Activated CD4-positive, alpha-beta T cell treated with anti-CD3 and anti-CD28 coated beads, Interleukin-2, amount 50 U/mL, for 16 hours (primary cell): ENCODE measurements around the gene RBM45.

Experiments used
- DNase-seq: peaks from one replicate; pipeline ENCODE4 v3.0.0-alpha.2; 2020

Gene RBM45

DNA sequence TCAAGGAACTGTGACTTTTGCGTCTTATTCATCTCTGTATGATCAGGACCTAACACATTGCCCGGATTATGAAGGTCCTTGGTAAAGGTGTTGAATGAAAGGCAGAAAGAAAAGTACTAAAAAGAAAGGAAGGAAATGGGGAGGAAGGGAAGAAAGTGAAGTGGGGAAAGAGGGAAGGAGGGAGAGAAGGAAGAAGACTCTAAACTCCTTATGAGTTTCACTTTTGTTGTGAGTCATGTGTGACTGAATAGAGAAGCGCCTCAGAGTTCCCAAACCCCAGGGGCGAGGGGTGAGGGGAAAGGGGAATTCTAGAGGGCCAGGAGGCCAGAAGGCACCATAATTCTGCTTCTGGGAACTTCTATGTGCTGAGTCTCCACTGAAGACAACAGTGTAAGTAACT is 51.2 kb downstream of the RBM45 start:
- DNase-seq: no peak

DNA sequence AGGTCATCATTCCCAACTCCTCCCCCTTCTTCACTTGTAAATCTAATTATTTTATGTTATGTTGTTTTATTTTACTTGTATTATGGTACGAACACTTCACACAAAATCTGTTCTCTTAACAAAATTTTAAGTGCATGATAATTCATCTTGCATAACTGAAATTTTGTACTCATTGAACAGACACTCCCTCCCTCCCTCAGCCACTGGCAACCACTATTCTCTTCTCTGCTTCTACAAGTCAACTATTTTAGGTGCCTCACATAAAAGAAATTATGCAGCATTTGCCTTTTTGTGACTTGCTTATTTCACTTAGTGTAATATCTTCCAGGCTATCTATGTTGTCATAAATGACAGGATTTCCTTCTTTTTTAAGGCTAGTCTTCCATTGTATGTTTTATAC is 51.7 kb downstream of the RBM45 start:
- no peak for DNase-seq

DNA sequence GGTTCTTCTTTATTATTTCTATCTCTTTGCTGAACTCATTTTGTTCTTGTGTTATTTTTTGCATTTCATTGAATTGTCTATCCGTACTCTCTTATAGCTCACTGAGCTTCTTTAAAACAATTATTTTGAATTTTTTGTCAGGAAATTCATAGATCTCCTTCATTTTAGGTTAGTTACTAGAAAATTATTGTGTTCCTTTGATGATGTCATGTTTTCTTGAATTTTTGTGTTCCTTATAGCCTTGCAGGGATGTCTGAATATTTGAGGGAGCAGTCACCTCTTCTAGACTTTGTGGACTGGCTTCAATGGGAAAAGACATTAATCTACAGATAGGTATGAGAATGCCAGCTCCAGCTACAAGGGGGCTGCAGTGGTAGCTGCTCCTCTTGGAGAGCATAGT is 61.4 kb downstream of the RBM45 start:
- no peak for DNase-seq

DNA sequence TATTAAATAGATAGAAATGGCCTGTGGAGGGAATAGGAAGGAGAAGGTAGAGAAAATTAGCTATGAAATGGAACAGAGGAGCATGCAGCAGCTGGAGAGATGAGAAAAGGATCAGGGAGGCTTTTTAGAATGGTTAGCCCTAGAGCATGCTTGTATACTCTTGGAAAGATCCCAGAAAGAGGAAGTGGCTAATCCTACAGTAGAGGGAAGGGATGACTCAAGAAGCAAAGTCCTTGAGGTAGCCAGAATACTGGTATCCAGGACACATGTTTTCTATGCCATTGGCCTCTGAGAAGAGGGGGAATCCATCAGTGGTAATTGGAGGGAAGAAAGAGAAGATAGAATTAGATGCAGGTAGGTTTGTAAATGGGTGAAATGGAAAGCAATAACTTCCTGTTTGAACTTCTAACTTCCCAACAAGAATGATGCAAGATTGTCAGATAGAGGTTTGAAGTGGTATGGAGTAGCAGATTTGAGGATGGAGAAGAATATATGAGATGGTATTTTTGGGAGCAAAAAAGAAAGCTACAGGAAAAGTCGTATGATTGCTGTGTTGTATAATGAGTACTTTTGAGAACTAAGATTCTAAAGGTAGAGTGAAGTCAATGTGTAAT is 64.9 kb downstream of the RBM45 start:
- no peak for DNase-seq
